WTC11 (cell line): Measurements from ENCODE around the gene TMEM174.

Experiments
- CREB1 ChIP-seq: sonication (generic); formaldehyde crosslinking; IDR thresholded peaks from 2 replicates; pipeline ENCODE4 v1.8.0; 2023; ENCODE audit warnings: mild to moderate bottlenecking, missing genetic modification reagents
- NR3C1 ChIP-seq: sonication (generic); formaldehyde crosslinking; conservative IDR thresholded peaks from 2 replicates; pipeline ENCODE4 v1.8.1; 2023; ENCODE audit warnings: low read depth, mild to moderate bottlenecking, missing genetic modification reagents
- TF ChIP-seq, protein P1 (sequence below): fragments of 200-600 bp; IDR thresholded peaks from 2 replicates; pipeline ENCODE4 v1.8.0; 2022; ENCODE audit warnings: antibody characterized with exemption

DNA sequence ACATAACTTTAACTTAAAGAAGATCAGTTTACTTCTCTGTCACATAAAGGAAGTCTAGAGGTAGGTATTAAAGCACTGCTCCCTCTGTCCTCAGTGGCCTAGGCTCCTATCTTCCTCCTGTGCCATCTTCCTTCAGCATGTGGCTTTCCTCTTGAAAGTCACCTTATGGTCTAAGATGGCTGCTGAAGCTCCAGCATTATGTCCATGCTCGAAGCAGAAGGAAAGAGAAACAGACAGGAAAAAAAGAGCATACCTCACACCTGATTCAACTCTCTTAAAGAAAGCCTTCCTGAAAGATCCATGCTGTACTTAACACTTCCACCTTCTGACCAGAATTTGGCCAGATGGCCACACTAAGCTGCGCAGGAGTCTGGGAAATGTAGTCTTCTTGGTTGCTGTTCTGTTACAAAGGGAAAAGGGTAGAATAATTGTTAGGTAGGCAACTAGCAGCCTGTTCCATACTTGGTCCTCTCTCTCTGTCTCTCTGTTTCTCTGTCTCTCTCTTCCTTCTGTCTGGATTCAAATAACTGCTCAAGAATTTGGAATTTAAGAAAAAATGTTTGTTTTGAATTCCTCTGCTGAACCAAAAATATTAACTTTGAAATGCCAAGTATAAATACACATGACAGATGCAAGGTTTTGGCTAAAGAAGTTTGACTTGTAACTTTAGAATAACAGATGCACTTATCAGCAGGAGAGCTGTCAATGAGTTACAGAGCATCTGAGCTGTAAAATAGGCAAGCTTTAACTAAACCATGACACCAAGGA, 16.0 kb downstream of the TMEM174 start:
- TF ChIP-seq, protein P1, sequence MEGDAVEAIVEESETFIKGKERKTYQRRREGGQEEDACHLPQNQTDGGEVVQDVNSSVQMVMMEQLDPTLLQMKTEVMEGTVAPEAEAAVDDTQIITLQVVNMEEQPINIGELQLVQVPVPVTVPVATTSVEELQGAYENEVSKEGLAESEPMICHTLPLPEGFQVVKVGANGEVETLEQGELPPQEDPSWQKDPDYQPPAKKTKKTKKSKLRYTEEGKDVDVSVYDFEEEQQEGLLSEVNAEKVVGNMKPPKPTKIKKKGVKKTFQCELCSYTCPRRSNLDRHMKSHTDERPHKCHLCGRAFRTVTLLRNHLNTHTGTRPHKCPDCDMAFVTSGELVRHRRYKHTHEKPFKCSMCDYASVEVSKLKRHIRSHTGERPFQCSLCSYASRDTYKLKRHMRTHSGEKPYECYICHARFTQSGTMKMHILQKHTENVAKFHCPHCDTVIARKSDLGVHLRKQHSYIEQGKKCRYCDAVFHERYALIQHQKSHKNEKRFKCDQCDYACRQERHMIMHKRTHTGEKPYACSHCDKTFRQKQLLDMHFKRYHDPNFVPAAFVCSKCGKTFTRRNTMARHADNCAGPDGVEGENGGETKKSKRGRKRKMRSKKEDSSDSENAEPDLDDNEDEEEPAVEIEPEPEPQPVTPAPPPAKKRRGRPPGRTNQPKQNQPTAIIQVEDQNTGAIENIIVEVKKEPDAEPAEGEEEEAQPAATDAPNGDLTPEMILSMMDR: no peak
- TF ChIP-seq CREB1 (CRISPR knock-in tag) (no peak), NR3C1 (no peak)
